Esophagus muscularis mucosa (tissue), 4 donors: ENCODE data around the gene APOC4. TPM values are rescaled to one million over a fixed set of nuclear protein-coding genes. Genes with fewer than 3 reads are reported as not detected.

Source experiments
- DNase-seq: peaks from one replicate; pipeline ENCODE4 v3.0.0-alpha.2; 2017; ENCODE audit errors: extremely low spot score
- H3K27ac ChIP-seq, 4 donors: fragments of 200-600 bp; sonication (generic); replicated peaks in 1 of 4; 1 replicate in 3 of 4; 2 replicates in 1 of 4; pipeline ENCODE4 v1.5.1; 2016 to 2019; ENCODE audit warnings: mild to moderate bottlenecking in 1 of 4
- H3K27me3 ChIP-seq, 4 donors: fragments of 200-600 bp; sonication (generic); one replicate each; pipeline versions ENCODE4 v1.5.1 to v1.6.0; 2016 to 2019
- H3K36me3 ChIP-seq, 4 donors: fragments of 200-600 bp; sonication (generic); one replicate each; pipeline ENCODE4 v1.5.1; 2016 to 2019
- H3K4me1 ChIP-seq, 4 donors: fragments of 200-600 bp; sonication (generic); one replicate each; pipeline ENCODE4 v1.5.1; 2016 to 2019
- H3K4me3 ChIP-seq, 4 donors: fragments of 200-600 bp; sonication (generic); 1 replicate in 2 of 4; 2 replicates in 2 of 4; pipeline ENCODE4 v1.5.1; 2016 to 2019; ENCODE audit warnings: mild to moderate bottlenecking in 4 of 4, moderate library complexity in 1 of 4
- H3K9me3 ChIP-seq, 4 donors: fragments of 200-600 bp; sonication (generic); 1 replicate in 3 of 4; 2 replicates in 1 of 4; pipeline ENCODE4 v1.5.1; 2016 to 2019
- EP300 ChIP-seq: sonication (generic); formaldehyde crosslinking; IDR thresholded peaks from one replicate; pipeline ENCODE4 v1.6.1; 2017; ENCODE audit warnings: antibody characterized with exemption
- POLR2A ChIP-seq: fragments of 450-650 bp; IDR thresholded peaks from one replicate; pipeline ENCODE4 v1.6.1; 2017; ENCODE audit warnings: antibody characterized with exemption, moderate library complexity, mild to moderate bottlenecking, low read depth
- POLR2AphosphoS5 ChIP-seq, 2 donors: sonication (generic); formaldehyde crosslinking; IDR thresholded peaks; one replicate each; pipeline ENCODE4 v1.6.1; 2017; ENCODE audit warnings: antibody characterized with exemption in 2 of 2
- WGBS: methylation state at CpG from one replicate; pipeline ENCODE4 v1.1.5; 2018; 5-methylcytosine and 5-hydroxymethylcytosine counted together
- intact Hi-C: fragments of 100-400 bp; cut with DNase I; formaldehyde crosslinking; loops from one replicate; pipeline ENCODE4 v1.15.1; 2023
- total RNA-seq, 4 donors: library from RNA; depleted of rRNA; stranded (reverse); fragments of >200 nt; gene quantifications; one replicate each; pipeline versions ENCODE4 v1.1.0 to v1.2.1, GENCODE V29; 2016
- TF ChIP-seq, protein P1 (sequence below), 3 experiments: fragments of 200-600 bp in 2 of 3; fragments of 450-650 bp in 1 of 3; sonication (generic) in 2 of 3; IDR thresholded peaks; one replicate each; pipeline ENCODE4 v1.5.1; 2017 to 2019; ENCODE audit warnings: antibody characterized with exemption in 3 of 3, mild to moderate bottlenecking in 2 of 3, moderate library complexity in 1 of 3

Gene APOC4
- total RNA-seq, 4 donors from 2014 or later, result not detected

DNA sequence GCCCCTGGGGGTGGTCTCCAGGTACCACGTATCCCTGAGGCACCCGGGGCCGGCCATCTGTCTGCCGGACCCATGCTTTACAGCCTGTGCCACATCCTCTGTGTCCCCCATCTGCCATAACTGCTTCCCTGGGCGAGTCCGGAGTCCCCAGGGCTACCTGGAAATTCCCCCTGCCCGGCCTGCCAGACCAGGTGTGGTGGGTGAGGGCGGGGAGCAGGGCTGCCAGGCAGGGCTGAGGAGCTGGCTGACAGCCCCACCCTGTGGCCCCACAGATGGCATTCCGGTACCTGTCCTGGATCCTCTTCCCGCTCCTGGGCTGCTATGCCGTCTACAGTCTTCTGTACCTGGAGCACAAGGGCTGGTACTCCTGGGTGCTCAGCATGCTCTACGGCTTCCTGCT lies 48.9 kb downstream of the APOC4 start:
- WGBS, result 97% methylated on average over 5 of the region's 12 CpGs
- no peaks in the 10 kb centered on the region for H3K9me3 ChIP-seq
- TF ChIP-seq POLR2AphosphoS5 (IDR thresholded peaks at IDR 0.05) (no peak), POLR2A (no peak), EP300 (no peak)
- TF ChIP-seq, protein P1, sequence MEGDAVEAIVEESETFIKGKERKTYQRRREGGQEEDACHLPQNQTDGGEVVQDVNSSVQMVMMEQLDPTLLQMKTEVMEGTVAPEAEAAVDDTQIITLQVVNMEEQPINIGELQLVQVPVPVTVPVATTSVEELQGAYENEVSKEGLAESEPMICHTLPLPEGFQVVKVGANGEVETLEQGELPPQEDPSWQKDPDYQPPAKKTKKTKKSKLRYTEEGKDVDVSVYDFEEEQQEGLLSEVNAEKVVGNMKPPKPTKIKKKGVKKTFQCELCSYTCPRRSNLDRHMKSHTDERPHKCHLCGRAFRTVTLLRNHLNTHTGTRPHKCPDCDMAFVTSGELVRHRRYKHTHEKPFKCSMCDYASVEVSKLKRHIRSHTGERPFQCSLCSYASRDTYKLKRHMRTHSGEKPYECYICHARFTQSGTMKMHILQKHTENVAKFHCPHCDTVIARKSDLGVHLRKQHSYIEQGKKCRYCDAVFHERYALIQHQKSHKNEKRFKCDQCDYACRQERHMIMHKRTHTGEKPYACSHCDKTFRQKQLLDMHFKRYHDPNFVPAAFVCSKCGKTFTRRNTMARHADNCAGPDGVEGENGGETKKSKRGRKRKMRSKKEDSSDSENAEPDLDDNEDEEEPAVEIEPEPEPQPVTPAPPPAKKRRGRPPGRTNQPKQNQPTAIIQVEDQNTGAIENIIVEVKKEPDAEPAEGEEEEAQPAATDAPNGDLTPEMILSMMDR (IDR thresholded peaks at IDR 0.05), result no peak
- H3K36me3 ChIP-seq, result peaks cover 37 to 78% (median 73%) of the 10 kb centered on the region in 4 donors
- H3K27ac ChIP-seq, result no peak overlapping the region
- DNase-seq, result no peak
- H3K4me3 ChIP-seq, result no peak overlapping the region
- H3K27me3 ChIP-seq, result no peaks in the 10 kb centered on the region
- intact Hi-C loops, result no loop called here
- peaks cover 0 to 7% (median 1%) of the 10 kb centered on the region in 4 donors for H3K4me1 ChIP-seq

DNA sequence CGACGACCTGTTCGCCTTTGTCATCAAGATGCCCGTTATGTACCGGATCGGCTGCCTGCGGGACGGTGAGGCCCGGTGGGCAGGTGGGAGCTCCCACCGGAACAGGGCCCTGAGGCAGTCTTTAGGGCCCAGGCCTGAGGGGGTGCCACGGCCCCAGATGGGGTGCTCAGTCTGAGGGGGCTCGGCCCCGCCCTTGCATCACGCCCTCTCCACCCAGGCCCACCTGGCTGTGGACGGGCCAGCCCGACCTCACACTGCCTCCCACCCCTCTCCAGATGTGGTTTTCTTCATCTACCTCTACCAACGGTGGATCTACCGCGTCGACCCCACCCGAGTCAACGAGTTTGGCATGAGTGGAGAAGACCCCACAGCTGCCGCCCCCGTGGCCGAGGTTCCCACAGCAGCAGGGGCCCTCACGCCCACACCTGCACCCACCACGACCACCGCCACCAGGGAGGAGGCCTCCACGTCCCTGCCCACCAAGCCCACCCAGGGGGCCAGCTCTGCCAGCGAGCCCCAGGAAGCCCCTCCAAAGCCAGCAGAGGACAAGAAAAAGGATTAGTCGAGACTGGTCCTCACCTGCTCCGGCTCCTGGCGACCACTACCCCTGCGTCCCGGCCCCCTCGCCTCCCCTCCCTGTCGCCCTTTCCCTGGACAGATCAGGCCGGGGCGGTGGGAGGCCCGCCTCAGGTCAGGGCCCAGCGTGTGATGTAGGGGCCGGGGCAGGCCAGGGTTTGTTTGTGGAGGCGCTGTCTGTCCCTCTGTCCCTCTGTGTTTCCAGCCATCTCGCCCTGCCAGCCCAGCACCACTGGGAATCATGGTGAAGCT lies 50.5 kb downstream of the APOC4 start:
- WGBS, result 97% methylated on average over 29 of the region's 44 CpGs

DNA sequence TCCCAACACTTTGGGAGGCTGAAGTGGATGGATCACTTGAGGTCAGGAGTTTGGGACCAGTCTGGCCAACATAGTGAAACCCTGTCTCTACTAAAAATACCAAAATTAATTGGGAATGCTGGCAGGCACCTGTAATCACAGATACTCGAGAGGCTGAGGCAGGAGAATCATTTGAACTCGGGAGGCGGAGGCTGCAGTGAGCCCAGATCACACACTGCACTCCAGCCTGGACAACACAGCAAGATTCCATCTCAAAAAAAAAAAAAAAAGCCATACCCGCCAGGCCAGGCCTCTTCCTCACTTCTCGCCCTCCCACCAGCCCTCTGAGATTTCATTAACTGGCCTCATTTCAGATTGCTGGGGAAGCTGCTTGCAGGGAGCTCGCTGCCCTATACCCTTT lies 51.5 kb downstream of the APOC4 start:
- Histone ChIP-seq H3K27me3 (no peaks in the 10 kb centered on the region), H3K4me3 (no peak overlapping the region), H3K9me3 (no peaks in the 10 kb centered on the region), H3K36me3 (peaks cover 28 to 52% (median 47%) of the 10 kb centered on the region in 4 donors), H3K27ac (no peak overlapping the region), H3K4me1 (peaks cover 0 to 7% (median 1%) of the 10 kb centered on the region in 4 donors)
- intact Hi-C loops, result no loop called here
- TF ChIP-seq POLR2AphosphoS5 (IDR thresholded peaks at IDR 0.05) (no peak), POLR2A (no peak), EP300 (no peak)
- TF ChIP-seq, protein P1 (IDR thresholded peaks at IDR 0.05), result no peak
- no peak for DNase-seq
- 95% methylated on average over 6 of the region's 6 CpGs for WGBS

More for the DNA sequence above, 50.5 kb downstream of the APOC4 start:
- H3K27me3 ChIP-seq, result no peaks in the 10 kb centered on the region
- peaks cover 0 to 7% (median 1%) of the 10 kb centered on the region in 4 donors for H3K4me1 ChIP-seq
- no peak for DNase-seq
- H3K4me3 ChIP-seq, result no peak overlapping the region
- intact Hi-C loops, result no loop called here
- H3K27ac ChIP-seq, result no peak overlapping the region
- TF ChIP-seq EP300 (no peak), POLR2AphosphoS5 (IDR thresholded peaks at IDR 0.05) (no peak)
- H3K36me3 ChIP-seq, result peaks cover 28 to 62% (median 57%) of the 10 kb centered on the region in 4 donors
- no peaks in the 10 kb centered on the region for H3K9me3 ChIP-seq

DNA sequence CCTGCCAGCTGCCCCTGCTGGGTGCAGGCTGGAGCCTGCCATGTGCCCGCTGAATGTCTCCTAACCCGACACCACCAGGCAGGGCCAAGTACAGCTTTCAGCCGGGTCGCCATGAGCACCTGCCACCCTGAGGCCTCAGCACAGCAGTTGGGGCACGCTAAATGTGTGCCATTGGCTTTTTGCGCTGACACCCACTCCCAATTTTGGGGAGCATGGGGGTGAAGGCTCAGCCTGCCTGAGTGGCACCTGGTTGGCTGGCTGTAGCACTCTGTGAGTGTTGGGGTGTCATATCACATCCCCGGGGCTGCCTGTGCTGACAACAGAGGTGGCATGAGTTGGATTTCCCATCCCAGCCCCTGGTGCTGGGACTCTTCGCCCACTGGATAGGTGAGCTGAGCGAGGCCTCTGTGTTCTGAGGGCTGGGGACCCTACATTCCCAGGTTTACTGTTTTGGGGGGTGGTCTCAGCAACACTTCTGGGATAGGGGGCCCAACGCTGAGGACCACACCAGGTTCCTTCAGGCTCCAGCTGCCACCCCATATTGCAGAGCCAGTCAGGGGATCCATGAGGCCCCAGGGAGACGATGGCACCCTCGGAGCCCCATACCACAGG lies 52.0 kb downstream of the APOC4 start:
- H3K27ac ChIP-seq, result no peak overlapping the region
- H3K4me1 ChIP-seq, result peaks cover 0 to 2% (median under 1%) of the 10 kb centered on the region in 4 donors
- WGBS, result 91% methylated on average over 5 of the region's 12 CpGs
- intact Hi-C loops, result no loop called here
- H3K36me3 ChIP-seq, result peaks cover 28 to 47% (median 42%) of the 10 kb centered on the region in 4 donors
- no peaks in the 10 kb centered on the region for H3K27me3 ChIP-seq
- no peak for DNase-seq
- H3K4me3 ChIP-seq, result no peak overlapping the region
- no peaks in the 10 kb centered on the region for H3K9me3 ChIP-seq
- TF ChIP-seq POLR2A, result no peak
- TF ChIP-seq, protein P1 (IDR thresholded peaks at IDR 0.05), result no peak
- no peak for TF ChIP-seq EP300
- no peak for TF ChIP-seq POLR2AphosphoS5 (IDR thresholded peaks at IDR 0.05)

Other genes starting within 250 kb of the APOC4 start
- not detected for gene CEACAM16, start 243.1 kb upstream of the APOC4 start, total RNA-seq
- 100 to 1,000 TPM in 1 of 4 donors, 10 to 100 TPM in 2, 1 to 10 TPM in 1; 10.0 to 147 (median 20.2) TPM for gene BCL3, start 193.5 kb upstream of the APOC4 start, total RNA-seq
- under 1 TPM in 2 of 4 donors, not detected in 2; 0.34 to 0.50 TPM for gene CBLC, start 164.3 kb upstream of the APOC4 start, total RNA-seq
- gene BCAM, start 133.1 kb upstream of the APOC4 start, total RNA-seq, result 10 to 100 TPM; 32.4 to 76.5 (median 56.6) TPM
- gene NECTIN2, start 95.9 kb upstream of the APOC4 start, total RNA-seq, result 10 to 100 TPM; 34.5 to 72.4 (median 60.1) TPM
- 10 to 100 TPM; 29.1 to 49.9 (median 41.0) TPM for gene TOMM40, start 51.0 kb upstream of the APOC4 start, total RNA-seq
- 10 to 100 TPM; 20.3 to 47.3 (median 37.2) TPM for gene APOE, start 36.4 kb upstream of the APOC4 start, total RNA-seq
- 1 to 10 TPM in 1 of 4 donors, not detected in 3; 2.5 TPM for gene APOC1, start 27.6 kb upstream of the APOC4 start, total RNA-seq
- gene APOC2, start 3.8 kb downstream of the APOC4 start, total RNA-seq, result not detected
- gene CLPTM1, start 13.1 kb downstream of the APOC4 start, total RNA-seq, result 100 to 1,000 TPM in 2 of 4 donors, 10 to 100 TPM in 2; 46.6 to 154 (median 79.5) TPM
- gene RELB, start 59.2 kb downstream of the APOC4 start, total RNA-seq, result 10 to 100 TPM in 1 of 4 donors, 1 to 10 TPM in 3; 5.8 to 15.9 (median 7.5) TPM
- gene CLASRP, start 96.8 kb downstream of the APOC4 start, total RNA-seq, result 10 to 100 TPM; 20.7 to 59.8 (median 32.9) TPM
- gene ZNF296, start 134.2 kb downstream of the APOC4 start, total RNA-seq, result under 1 TPM in 2 of 4 donors, not detected in 2; 0.17 to 0.23 TPM
- 10 to 100 TPM; 12.3 to 19.1 (median 15.3) TPM for gene GEMIN7, start 137.0 kb downstream of the APOC4 start, total RNA-seq
- 10 to 100 TPM; 21.0 to 46.7 (median 28.3) TPM for gene PPP1R37, start 150.9 kb downstream of the APOC4 start, total RNA-seq
- gene NKPD1, start 218.7 kb downstream of the APOC4 start, total RNA-seq, result under 1 TPM in 1 of 4 donors, not detected in 3; 0.26 TPM
- gene TRAPPC6A, start 236.0 kb downstream of the APOC4 start, total RNA-seq, result 10 to 100 TPM; 18.3 to 27.0 (median 19.4) TPM
- gene BLOC1S3, start 236.5 kb downstream of the APOC4 start, total RNA-seq, result 10 to 100 TPM in 3 of 4 donors, 1 to 10 TPM in 1; 5.4 to 21.9 (median 16.1) TPM